KOPT-K1 (cell line): ENCODE measurements around the gene BTNL3.
"Not testable (repeated sequence)": the region's sequence is repeated elsewhere in the genome, so short reads cannot be mapped to it uniquely, and the experiment has no call there.

Source experiments
- H3K27ac ChIP-seq: fragments of 200-600 bp; sonication (generic); 2 replicates; pipeline ENCODE4 v1.5.1; 2016; ENCODE audit warnings: antibody characterized with exemption, mild to moderate bottlenecking, low read depth, low read length; ENCODE audit not compliant: poor library complexity, severe bottlenecking
- H3K36me3 ChIP-seq: fragments of 200-600 bp; sonication (generic); 2 replicates; pipeline ENCODE4 v1.5.1; 2017; ENCODE audit warnings: antibody characterized with exemption, mild to moderate bottlenecking, low read length, moderate library complexity; ENCODE audit not compliant: insufficient read depth
- H3K9me3 ChIP-seq: fragments of 200-600 bp; sonication (generic); 2 replicates; pipeline ENCODE4 v1.5.1; 2017; ENCODE audit warnings: antibody characterized with exemption, low read length, mild to moderate bottlenecking; ENCODE audit not compliant: insufficient read depth, poor library complexity, severe bottlenecking

BTNL3 gene

GRCh38 chr5:181037365-181037861 lies 48.8 kb downstream of the BTNL3 start:
- H3K27ac ChIP-seq = no peak overlapping the region
- no peaks in the 10 kb centered on the region for H3K9me3 ChIP-seq
- H3K36me3 ChIP-seq = no peaks in the 10 kb centered on the region

- H3K27ac ChIP-seq = no peak overlapping the region
- no peaks in the 10 kb centered on the region for H3K36me3 ChIP-seq
- no peaks in the 10 kb centered on the region for H3K9me3 ChIP-seq
These were observed 50.8 kb downstream of the BTNL3 start for GRCh38 chr5:181039471-181039870.

GRCh38 chr5:181039931-181040630 lies 51.4 kb downstream of the BTNL3 start, which contains the start of gene BTNL9:
BTNL9 (plus strand) TSS chr5:181040266; CDS start chr5:181045490, 5,224 bp downstream.
- no peak within 1 kb of the TSS for H3K27ac ChIP-seq
- no peaks in the 10 kb centered on the region for H3K36me3 ChIP-seq
- no peaks in the 10 kb centered on the region for H3K9me3 ChIP-seq

GRCh38 chr5:181040631-181040945 lies 51.9 kb downstream of the BTNL3 start:
- Histone ChIP-seq H3K36me3 (no peaks in the 10 kb centered on the region), H3K9me3 (no peaks in the 10 kb centered on the region), H3K27ac (no peak overlapping the region)

- Histone ChIP-seq H3K9me3 (no peaks in the 10 kb centered on the region), H3K36me3 (no peaks in the 10 kb centered on the region), H3K27ac (no peak overlapping the region)
These were observed 52.4 kb downstream of the BTNL3 start for GRCh38 chr5:181041043-181041442.

- no peaks in the 10 kb centered on the region for H3K9me3 ChIP-seq
- no peaks in the 10 kb centered on the region for H3K36me3 ChIP-seq
- no peak overlapping the region for H3K27ac ChIP-seq
These were observed 53.5 kb downstream of the BTNL3 start for GRCh38 chr5:181042036-181042713.

GRCh38 chr5:181042722-181043121 lies 54.1 kb downstream of the BTNL3 start:
- Histone ChIP-seq H3K36me3 (no peaks in the 10 kb centered on the region), H3K27ac (no peak overlapping the region), H3K9me3 (no peaks in the 10 kb centered on the region)

- H3K9me3 ChIP-seq = no peaks in the 10 kb centered on the region
- H3K36me3 ChIP-seq = no peaks in the 10 kb centered on the region
- H3K27ac ChIP-seq = no peak overlapping the region
These were observed 54.8 kb downstream of the BTNL3 start for GRCh38 chr5:181043285-181044092.

- H3K9me3 ChIP-seq = no peaks in the 10 kb centered on the region
- H3K27ac ChIP-seq = no peak overlapping the region
- H3K36me3 ChIP-seq = no peaks in the 10 kb centered on the region
These were observed 55.5 kb downstream of the BTNL3 start for GRCh38 chr5:181044093-181044599.

- Histone ChIP-seq H3K27ac (no peak overlapping the region), H3K36me3 (no peaks in the 10 kb centered on the region)
These were observed 56.1 kb downstream of the BTNL3 start for GRCh38 chr5:181044662-181045305.

GRCh38 chr5:181045316-181045715 lies 56.7 kb downstream of the BTNL3 start:
- no peaks in the 10 kb centered on the region for H3K36me3 ChIP-seq
- no peak overlapping the region for H3K27ac ChIP-seq
- H3K9me3 ChIP-seq = no peaks in the 10 kb centered on the region

More at GRCh38 chr5:181044662-181045305, 56.1 kb downstream of the BTNL3 start:
- H3K9me3 ChIP-seq = no peaks in the 10 kb centered on the region

GRCh38 chr5:181045857-181046256 lies 57.2 kb downstream of the BTNL3 start:
- not testable (repeated sequence) for H3K9me3 ChIP-seq, H3K36me3 ChIP-seq, H3K27ac ChIP-seq

- no peaks in the 10 kb centered on the region for H3K9me3 ChIP-seq
- H3K27ac ChIP-seq = no peak overlapping the region
- H3K36me3 ChIP-seq = no peaks in the 10 kb centered on the region
These were observed 58.6 kb downstream of the BTNL3 start for GRCh38 chr5:181047288-181047687.

GRCh38 chr5:181047921-181048320 lies 59.3 kb downstream of the BTNL3 start:
- no peaks in the 10 kb centered on the region for H3K36me3 ChIP-seq
- no peak overlapping the region for H3K27ac ChIP-seq
- H3K9me3 ChIP-seq = peaks cover under 1% of the 10 kb centered on the region

GRCh38 chr5:181050016-181050415 lies 61.4 kb downstream of the BTNL3 start:
- H3K9me3 ChIP-seq = peaks cover 12% of the 10 kb centered on the region
- no peak overlapping the region for H3K27ac ChIP-seq
- no peaks in the 10 kb centered on the region for H3K36me3 ChIP-seq
